HG03196 (cell line): ENCODE measurements around the gene ABL1.
"Not testable (repeated sequence)": the region's sequence is repeated elsewhere in the genome, so short reads cannot be mapped to it uniquely, and the experiment has no call there.

ENCODE experiments used
- ATAC-seq: cut with Tn5 transposase; IDR thresholded peaks from one replicate; pipeline ENCODE4 v1.9.1; 2021; ENCODE audit not compliant: unreplicated experiment

Gene ABL1

DNA sequence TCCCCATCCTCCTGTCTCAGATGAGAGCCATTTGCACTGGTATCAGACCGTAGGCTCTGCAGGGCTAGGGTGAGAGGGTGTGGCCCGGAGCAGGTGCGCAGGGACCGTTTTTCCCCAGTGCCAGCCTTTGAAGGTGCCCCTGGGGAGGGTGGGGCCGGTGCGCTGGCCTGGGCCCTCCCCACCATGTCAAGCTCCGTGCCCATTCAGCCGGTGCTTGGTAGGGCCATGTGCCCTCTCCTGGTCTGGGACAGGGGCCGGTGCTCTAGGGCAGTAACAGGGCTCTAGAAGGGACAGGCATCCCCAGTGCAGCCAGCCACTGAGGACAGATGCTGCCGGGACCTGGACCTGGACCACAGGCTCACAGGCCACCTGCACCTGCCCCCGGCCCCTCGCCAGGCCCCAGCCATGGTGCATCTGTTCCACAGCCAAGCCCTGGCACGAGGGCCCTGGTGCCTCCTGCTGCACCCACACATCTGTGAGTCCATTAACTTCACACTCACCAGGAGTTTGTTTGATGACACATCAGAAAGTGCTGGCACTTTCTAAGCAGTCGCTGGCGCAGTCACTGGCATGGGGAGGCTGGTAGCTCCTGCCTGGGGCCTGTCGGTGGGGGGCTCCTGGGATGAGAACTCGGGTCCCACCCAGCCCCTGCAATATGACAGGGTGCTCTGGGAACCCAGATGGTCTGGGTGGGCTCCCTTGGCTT, 66.6 kb downstream of the ABL1 start:
- ATAC-seq, result no peak

DNA sequence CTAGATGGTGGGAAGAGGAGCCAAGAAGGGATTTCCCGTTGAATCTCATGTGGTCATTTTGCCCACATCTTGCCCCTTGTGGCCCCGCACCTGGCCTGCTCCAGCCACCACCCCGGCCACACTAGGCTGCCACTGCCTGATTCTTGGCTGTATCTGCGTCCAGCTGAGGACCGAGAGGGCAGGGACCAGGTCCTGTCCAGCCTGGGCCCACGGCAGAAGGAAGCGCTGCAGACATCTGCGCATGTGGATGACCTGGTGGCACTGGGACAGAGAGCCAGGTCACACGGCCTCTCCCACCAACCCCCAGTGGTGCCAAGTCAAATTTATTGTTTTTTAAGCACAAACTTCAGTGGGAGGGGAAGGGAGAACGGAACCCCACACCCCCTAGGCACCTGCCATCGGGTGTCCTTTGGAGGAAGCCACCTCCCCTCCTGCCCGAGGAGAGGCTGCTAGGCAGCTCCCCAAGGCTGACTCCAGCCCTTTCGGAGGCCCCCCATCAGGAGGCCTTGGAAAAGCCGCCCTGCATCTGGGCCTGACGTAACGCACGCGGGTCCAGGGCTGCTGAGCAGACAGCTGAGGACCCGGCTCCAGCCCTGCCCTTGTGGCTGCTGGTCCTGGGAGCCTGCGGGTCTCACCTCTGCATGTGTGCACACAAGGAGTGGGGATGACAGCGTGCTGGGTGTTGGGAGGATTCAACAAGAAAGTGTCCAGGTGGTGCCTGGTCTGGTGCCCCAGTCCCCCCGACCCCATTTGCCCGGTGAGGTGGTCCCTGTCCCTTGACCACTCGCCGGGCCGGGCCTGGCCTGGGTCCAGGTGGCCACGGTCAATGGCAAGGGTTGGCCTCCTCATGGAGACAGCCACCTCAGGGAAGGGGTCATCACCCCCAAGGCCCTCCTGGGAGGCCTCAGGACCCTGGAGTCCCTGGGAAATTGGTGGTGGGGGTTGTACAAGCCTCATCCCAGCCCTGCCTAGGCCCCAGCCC, 67.4 kb downstream of the ABL1 start:
- no peak for ATAC-seq

DNA sequence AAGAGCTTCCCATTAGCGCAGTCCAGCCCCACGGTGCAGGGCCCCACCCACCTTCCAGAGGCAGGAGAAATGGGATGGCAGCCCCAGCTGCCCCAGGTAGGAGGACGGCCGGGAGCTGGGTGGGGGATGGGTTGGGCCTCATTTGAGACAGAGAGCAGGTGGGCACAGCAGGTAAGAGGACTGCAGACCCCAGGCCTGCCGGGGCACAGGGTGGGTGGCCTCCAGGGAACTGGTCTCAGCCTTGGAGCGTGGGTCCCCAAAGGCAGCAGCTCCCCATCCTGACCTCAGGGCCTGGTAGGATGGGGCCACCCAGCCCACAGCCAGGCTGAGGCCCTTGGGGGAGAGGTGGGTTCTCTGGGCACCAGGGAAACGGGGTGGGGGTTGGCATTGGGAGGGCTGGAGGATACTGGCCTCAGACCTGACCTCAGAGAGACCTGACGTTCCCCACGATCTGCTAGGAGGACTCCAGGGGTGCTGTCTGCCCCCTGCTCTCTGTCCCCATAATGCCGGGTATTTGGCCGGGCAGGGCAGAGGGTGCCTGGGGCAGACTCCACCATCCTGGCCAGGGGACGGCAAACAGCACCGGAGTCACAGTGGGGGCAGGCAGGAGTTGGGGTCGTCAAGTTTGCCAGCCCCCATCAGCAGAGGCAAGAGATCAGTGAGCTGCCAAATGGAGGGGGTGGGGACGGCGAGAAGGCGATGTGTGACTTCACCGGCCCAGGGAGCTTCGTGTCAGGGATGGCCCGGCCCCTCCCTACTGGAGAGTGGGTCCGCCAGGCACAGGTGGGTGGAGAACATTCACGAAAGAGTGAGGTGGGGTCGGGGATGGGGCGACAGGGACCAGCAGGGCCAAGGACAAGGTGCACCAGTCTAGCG, 68.4 kb downstream of the ABL1 start:
- no peak for ATAC-seq

DNA sequence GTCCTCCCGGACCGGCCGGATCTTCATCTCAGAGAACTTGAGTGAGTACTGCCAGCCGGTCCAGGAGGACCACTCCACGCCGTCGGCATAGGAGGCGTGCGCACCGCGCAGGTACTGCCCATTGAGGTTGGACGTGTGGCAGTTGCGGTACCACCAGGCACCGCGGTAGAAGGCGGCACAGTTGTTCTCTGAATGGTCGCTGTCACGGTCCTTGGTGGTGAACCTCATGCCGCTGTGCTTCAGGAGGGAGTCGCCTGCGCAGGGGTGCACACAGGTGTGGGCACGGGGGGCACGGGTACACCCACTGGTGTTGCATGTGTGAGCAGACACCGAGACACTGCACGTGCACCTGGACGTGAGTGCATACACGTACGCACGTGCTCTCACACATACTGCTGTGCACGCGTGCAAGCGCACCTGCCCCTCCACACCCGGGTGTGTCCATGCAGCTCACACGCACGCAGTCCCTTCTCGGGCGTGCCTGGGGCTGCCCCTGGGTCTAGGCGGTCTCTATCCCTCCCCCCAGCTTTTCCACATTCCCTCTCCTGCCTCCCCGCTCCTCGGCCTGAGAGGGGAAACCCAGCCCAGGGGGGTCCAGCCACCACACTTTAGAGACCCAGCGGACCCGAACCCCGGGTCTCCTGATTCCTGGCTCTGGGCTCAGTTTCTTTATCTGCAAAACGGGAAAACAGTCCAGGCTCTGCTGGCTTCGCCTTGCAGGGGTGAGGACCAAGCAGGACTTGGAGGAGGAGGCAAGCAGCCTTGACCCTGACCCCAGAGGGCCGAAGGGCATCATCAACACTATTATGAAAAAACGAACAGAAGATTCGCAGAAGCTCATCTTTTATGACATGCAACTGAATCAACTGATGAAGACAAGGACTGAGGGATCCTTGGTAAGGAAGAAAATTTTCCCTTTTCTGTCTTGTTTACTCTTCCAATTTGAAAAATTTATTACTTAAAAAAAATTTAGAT, 69.3 kb downstream of the ABL1 start:
- no peak for ATAC-seq

DNA sequence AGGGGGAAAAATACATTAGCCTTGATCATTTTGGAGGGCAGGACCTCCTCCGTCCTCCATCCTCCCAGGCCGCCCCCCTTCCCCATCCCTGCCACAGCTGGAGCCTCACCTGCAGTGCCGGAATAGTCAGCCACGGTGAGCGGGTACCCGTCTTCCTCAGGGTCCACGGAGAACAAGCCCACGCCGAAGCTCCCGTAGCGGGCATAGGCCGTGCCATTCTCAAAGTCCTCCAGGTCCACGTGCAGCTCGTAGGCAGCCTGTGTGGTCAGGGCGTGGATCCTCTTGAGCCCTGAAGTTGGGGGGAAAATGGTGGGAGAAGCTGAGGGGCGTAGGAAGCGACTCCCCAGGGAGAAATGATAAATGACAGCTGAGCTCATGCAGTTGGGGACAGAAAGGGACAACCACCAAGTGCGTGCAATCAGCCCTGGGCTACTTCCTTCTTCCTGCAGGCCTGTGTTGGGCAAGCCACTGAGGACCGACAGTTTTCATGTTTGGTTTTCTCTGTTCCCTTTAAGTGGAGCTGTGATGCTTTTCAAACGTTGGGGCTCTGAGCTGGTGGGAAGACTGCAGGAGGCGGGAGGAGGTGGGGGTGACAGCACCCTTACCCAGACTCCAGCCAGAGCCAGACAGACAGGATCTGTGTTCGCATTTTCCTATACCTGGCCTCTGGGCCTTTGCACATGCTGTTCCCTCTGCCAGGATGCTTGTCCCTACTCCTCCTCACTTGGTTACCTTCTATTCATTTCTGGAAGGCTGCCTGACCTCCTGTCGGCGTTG, 70.3 kb downstream of the ABL1 start:
- no peak for ATAC-seq

DNA sequence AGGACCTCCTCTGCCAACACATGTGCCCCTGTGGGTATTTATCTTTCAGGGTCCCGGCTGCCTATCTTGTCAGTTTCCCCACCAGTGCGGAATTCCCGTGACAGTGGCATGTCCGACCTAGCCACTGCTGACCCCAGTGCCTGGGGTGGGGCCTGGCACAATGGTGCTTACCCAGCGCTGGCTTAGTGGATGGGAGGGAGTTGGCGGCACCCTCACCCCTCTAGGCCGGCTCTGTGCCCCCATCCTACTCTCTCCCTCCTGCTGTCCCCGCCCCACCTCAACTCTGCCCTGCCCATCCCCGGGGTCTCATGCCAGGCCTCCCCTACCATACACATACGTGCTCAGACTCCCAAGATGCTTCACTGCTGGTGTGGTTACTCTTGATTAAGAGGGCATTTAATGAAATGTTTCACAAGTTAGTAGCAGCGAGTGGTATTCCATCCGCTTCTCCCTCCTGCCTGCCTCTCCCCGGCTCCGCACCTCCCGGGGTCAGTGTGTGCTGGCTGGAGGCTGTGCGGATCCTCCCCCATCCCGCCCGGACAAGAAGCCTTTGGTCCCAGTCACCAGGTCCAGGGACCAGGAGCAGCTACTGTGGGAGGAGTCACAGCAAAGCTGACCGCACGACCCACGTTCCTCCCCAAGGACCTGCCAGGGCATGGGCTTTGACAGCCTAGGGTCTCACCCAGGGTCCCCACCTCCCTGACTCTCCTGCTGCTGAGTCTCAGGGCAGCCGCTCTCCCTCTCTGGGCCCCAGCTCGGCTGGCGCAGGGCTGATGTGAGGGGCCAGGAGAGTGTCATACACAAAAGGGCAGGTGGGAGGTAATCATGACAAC, 71.1 kb downstream of the ABL1 start:
- no peak for ATAC-seq

DNA sequence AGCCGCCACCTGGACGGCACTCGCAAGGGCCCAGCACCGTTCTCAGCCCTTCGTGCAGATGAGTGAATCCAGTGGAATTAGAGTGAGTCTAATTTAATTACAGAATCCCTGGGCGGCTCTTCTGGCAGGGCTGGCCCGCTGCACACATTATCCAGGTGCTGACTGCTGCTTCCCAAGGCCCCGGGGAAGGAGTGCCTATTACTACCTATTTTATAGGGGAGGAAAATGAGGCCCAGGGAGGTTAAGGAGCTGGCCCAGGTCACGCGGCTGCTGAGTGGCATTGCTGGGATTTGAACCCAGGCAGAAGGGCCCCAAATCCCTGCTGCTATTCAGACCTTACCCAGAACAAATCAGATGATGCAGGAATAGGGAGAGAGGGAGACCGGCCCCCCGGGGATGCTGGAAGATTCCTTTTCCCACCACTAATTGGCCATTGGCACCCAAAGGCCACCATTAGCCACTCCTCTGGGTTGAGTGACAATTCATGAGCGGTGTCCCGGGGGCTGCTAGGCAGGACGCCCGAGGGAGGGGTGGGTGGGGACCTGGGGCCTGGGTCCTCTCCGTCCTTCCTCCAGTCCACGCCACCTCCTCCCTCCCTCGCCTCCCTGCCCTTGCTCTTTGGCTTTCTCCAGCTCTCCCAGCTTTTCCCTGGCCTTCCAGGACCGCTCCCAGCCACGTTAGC, 71.8 kb downstream of the ABL1 start:
- no peak for ATAC-seq

DNA sequence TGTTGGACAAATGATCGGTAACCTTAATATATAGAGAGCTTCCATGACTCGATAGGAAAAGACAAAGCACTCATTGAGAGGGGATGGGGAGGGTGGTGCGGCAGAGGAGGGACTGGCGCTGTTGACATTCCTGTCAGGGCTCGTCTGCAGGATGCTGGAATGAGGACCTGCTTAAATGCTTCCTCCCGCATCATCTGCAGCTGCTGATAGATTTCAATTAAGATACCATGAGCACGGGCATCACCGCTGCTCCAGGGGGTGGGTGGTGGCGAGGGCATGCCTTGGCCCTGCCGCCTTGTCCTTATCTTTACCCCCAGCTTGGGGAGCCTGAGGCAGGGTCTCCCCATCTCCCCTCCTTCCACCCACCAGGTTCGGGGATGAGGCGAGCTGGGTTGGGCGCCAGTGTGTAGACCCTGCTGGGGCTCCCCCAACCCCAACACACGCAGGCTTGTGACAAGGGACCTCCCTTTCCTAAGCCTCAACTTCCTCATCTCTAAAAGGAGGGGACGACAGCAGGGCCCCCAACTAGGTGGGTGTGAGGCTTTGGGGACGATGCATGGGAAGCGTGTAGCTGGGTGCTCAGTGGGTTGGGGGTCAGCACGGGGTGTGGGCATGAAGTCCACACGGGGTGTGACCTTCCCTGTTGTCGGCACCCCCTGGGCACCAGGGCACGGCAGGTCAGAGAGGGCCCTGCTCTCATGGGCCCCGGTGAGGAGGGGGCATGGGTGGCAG, 73.3 kb downstream of the ABL1 start:
- no peak for ATAC-seq

DNA sequence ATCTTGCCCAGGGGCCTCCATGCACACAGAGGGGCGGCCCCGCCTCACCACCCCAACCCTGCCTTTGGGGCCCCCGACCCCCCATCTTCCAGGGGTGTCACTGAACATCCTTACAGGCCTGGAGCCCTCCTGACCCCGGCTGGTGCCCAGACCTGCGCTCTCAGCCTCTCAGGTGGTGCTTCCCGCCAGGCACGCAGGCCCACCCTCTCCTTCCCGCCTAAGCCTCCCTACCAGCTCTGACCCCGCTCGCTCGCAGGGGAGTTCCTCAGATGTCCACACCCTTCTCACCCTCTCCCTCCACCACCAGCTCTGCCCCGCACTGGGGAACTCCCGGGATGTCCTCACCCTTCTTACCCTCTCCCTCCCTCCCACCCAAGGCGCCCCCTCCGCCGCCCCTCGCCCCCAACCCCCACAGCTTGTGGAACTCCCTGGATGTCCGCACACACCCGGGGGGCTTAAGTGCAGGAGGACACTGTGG, 73.9 kb downstream of the ABL1 start:
- no peak for ATAC-seq

DNA sequence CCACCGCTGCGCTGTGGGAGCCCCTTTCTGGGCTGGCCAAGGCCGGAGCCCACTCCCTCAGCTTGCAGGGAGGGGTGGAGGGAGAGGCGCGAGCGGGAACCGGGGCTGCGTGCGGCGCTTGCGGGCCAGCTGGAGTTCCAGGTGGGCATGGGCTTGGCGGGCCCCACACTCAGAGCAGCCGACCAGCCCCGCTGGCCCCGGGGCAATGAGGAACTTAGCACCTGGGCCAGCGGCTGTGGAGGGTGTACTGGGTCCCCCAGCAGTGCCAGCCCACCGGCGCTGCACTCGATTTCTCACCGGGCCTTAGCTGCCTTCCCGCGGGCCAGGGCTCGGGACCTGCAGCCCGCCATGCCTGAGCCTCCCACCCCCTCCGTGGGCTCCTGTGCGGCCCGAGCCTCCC, 75.0 kb downstream of the ABL1 start:
- ATAC-seq, result not testable (repeated sequence)

DNA sequence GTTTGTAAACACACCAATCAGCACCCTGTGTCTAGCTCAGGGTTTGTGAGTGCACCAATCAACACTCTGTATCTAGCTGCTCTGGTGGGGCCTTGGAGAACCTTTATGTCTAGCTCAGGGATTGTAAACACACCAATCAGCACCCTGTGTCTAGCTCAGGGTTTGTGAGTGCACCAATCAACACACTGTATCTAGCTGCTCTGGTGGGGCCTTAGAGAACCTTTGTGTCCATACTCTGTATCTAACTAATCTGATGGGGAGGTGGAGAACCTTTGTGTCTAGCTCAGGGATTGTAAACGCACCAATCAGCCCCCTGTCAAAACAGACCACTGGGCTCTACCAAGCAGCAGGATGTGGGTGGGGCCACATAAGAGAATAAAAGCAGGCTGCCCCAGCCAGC, 75.6 kb downstream of the ABL1 start:
- not testable (repeated sequence) for ATAC-seq

DNA sequence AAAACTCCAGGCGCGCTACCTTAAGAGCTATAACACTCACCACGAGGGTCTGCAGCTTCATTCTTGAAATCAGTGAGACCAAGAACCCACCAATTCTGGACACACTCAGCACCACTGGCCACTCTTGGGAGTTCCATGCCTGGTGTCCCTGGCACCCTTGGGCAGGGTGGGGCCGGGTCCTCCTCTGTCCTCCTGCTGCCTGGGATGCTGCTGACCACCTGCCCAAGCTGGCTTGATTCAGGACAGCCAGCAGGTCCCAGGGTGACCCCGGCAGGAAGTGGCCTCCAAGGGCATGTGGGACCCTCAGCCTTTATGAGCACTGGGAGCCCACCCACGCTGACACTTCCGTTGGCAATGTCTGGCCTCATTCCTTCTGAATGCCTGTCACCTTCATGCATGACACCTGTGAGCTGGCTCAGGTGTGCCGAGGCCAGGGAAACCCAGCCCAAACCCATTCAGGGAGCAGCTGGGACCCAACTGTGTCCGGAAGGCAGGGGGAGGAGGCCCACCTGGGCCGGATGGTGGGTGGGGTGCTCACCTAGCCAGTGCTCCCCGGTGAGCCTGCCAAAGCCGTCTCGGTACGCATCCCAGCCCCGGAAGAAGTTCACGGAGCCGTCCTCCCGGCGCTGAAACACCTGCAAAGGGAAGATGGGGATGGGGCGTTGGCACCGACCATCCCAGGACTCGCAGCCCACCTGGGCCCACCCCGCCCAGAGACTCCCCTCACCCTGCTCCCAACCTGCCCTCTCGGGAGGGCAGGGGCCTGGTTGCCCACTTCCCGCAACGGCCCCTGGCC, 76.4 kb downstream of the ABL1 start:
- ATAC-seq, result no peak

DNA sequence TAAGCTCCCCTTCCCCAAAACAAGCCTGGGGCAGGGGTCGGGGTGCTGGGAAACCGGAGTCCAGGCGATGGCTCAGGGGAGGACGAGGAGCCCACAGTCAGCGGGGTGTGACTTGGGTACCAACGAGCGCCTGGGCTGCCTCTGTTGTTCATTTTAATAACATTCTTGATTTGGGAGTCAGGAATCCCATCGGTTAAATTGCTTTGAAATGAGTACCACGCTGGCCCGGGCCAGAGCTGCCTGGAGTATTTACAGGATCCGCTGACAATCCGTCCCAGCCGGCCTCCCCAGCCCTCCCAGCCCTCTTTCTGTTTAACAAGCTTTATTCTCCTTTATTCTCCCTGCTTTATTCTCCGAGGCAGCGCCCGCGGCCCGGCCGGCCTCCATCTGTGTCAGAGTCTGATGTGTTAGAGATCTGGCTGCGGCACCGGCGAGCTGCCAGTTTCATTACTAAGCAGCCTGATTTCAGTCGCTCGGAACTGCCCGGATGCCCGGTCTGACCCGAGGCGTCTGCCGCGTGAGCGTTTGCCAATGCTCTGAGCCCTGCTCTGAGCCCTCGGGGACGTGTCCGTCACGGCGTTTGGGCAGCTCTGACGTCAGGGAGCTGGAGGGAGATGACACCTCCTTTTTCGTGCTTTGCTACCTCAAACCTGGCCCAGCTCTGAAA, 78.0 kb downstream of the ABL1 start:
- no peak for ATAC-seq

DNA sequence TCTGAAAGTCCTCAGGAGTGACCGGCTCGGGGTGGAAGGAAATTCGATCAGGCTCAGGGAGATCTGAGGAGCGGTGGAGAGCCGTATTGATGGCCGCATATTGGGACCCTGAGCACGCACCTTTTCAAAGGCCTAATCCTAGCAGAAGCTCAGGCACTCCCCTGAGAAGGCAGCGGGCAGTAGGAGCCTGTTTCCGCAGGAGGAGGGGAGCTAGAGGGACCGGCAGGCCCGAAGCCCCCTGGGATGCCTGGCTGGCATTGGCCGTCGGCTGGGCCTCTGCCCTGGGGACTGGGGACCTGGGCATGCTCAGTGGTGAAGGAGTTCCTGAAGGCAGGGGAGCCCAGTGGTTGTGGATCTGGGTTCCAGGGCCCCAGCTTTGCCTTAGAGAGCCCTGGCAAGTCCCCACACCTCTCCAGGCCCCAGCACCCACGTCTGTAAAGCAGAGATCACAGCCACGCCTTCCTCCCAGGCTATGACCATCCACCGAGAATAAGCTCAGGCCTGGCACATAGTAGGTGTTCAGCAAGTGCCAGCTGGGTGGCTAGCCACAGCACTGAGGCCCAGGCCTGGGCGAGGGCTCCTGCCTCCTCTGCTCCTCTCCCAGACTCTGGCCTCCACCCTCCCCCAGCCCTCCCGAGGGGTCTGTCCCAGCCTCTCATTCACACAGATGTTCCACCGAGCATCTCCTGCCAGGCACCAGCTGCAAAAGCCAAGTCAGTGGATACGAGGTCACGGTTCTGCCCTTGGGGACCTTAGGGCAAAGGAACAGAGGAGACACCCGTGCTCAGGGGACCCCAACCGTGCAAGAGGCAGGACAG, 78.8 kb downstream of the ABL1 start:
- no peak for ATAC-seq
